Muscle of leg (tissue), 11 donors: ENCODE results near the gene NLRX1. TPM values are rescaled to one million over a fixed set of nuclear protein-coding genes. Genes with fewer than 3 reads are reported as not detected.
A peak's percentile ranks its signal among the peaks of the same experiment; 100 is the strongest.

Experiments
- DNase-seq: peaks from one replicate; pipeline ENCODE4 v3.0.0; 2013
- H3K27ac ChIP-seq: one replicate; pipeline ENCODE4 v1.5.1; 2013; ENCODE audit warnings: mild to moderate bottlenecking, low read length, control low read depth
- H3K27me3 ChIP-seq: one replicate; pipeline ENCODE4 v1.6.1; 2013; ENCODE audit warnings: low read length; ENCODE audit not compliant: control insufficient read depth, insufficient read depth
- H3K36me3 ChIP-seq: one replicate; pipeline ENCODE4 v1.6.1; 2013; ENCODE audit warnings: low read length; ENCODE audit not compliant: control insufficient read depth, insufficient read depth
- H3K4me1 ChIP-seq: one replicate; pipeline ENCODE4 v1.6.1; 2013; ENCODE audit warnings: low read length; ENCODE audit not compliant: control insufficient read depth, insufficient read depth
- H3K4me3 ChIP-seq: one replicate; pipeline ENCODE4 v1.5.1; 2013; ENCODE audit warnings: low read length, control low read depth
- H3K9me3 ChIP-seq: replicated peaks from 2 replicates; pipeline ENCODE4 v1.6.1; 2013; ENCODE audit warnings: low read depth, low read length; ENCODE audit not compliant: control insufficient read depth
- WGBS: methylation state at CpG from one replicate; pipeline ENCODE4 v1.1.5; 2013; ENCODE audit warnings: missing lambda C conversion rate; ENCODE audit not compliant: insufficient coverage; 5-methylcytosine and 5-hydroxymethylcytosine counted together
- polyA plus RNA-seq, 8 donors: library from polyadenylated mRNA; unstranded; fragments of 120-200 nt; gene quantifications; one replicate each; pipeline versions ENCODE4 v1.2.1 to v1.2.3, GENCODE V29; 2013; ENCODE audit warnings: inconsistent platforms in 1 of 8, low replicate concordance in 1 of 8; ENCODE audit not compliant: insufficient read length in 8 of 8, insufficient read depth in 1 of 8
- total RNA-seq: library from RNA; stranded (reverse); fragments of 120-200 nt; gene quantifications from one replicate; pipeline ENCODE4 v1.2.4, GENCODE V29; 2013

NLRX1 gene
- total and polyA plus RNA-seq, 9 donors = 10.2 to 13.8 (median 11.6) TPM

- peak; percentile 96 for DNase-seq
- Histone ChIP-seq H3K27ac (peak within 1 kb of the TSS; percentile 91), H3K27me3 (no peaks in the 10 kb centered on the region), H3K4me3 (peak within 1 kb of the TSS; percentile 98), H3K9me3 (no peaks in the 10 kb centered on the region), H3K36me3 (no peaks in the 10 kb centered on the region), H3K4me1 (peaks cover 13% of the 10 kb centered on the region)
- WGBS = under 1% methylated on average over 71 of the region's 88 CpGs
These were observed 37.3 kb downstream of the NLRX1 start, which contains the start of gene CBL for GRCh38 chr11:119205574-119206510. TSS of gene CBL (plus strand) at chr11:119206339. CDS start at chr11:119206418, 79 bp downstream.

GRCh38 chr11:119206511-119207414 lies 38.2 kb downstream of the NLRX1 start:
- no peaks in the 10 kb centered on the region for H3K36me3 ChIP-seq
- WGBS = 0% methylated on average over 14 of the region's 41 CpGs
- H3K27me3 ChIP-seq = no peaks in the 10 kb centered on the region
- H3K27ac ChIP-seq = peak overlapping the region; percentile 91
- peaks cover 13% of the 10 kb centered on the region for H3K4me1 ChIP-seq
- H3K4me3 ChIP-seq = peak overlapping the region; percentile 98
- H3K9me3 ChIP-seq = no peaks in the 10 kb centered on the region
- DNase-seq = peak; percentile 60

- DNase-seq = no peak
- peak overlapping the region; percentile 98 for H3K4me3 ChIP-seq
- no peaks in the 10 kb centered on the region for H3K36me3 ChIP-seq
- H3K27ac ChIP-seq = peak overlapping the region; percentile 74
- no peaks in the 10 kb centered on the region for H3K9me3 ChIP-seq
- peaks cover 13% of the 10 kb centered on the region for H3K4me1 ChIP-seq
- H3K27me3 ChIP-seq = no peaks in the 10 kb centered on the region
- no CpG with 5 or more reads among the region's 11 CpGs for WGBS
These were observed 39.0 kb downstream of the NLRX1 start for GRCh38 chr11:119207415-119207960.

- H3K36me3 ChIP-seq = no peaks in the 10 kb centered on the region
- 65% methylated on average over 6 of the region's 7 CpGs for WGBS
These were observed 40.7 kb downstream of the NLRX1 start for GRCh38 chr11:119209186-119209585.

GRCh38 chr11:119210050-119210449 lies 41.5 kb downstream of the NLRX1 start:
- no peaks in the 10 kb centered on the region for H3K9me3 ChIP-seq
- H3K4me1 ChIP-seq = peaks cover 11% of the 10 kb centered on the region
- no peak overlapping the region for H3K4me3 ChIP-seq
- WGBS = no CpG with 5 or more reads among the region's 3 CpGs
- no peak overlapping the region for H3K27ac ChIP-seq
- no peaks in the 10 kb centered on the region for H3K36me3 ChIP-seq
- H3K27me3 ChIP-seq = no peaks in the 10 kb centered on the region
- DNase-seq = no peak

More at GRCh38 chr11:119209186-119209585, 40.7 kb downstream of the NLRX1 start:
- DNase-seq = no peak
- Histone ChIP-seq H3K27me3 (no peaks in the 10 kb centered on the region), H3K9me3 (no peaks in the 10 kb centered on the region), H3K4me1 (peaks cover 13% of the 10 kb centered on the region), H3K27ac (no peak overlapping the region), H3K4me3 (no peak overlapping the region)

- H3K4me1 ChIP-seq = peaks cover 4% of the 10 kb centered on the region
- DNase-seq = no peak
- no peaks in the 10 kb centered on the region for H3K9me3 ChIP-seq
- no peak overlapping the region for H3K4me3 ChIP-seq
- WGBS = 100% methylated on average over 1 of the region's 8 CpGs
- H3K36me3 ChIP-seq = no peaks in the 10 kb centered on the region
- H3K27me3 ChIP-seq = no peaks in the 10 kb centered on the region
- H3K27ac ChIP-seq = no peak overlapping the region
These were observed 49.8 kb downstream of the NLRX1 start for GRCh38 chr11:119218141-119218878.

- H3K36me3 ChIP-seq = no peaks in the 10 kb centered on the region
- no peak overlapping the region for H3K4me3 ChIP-seq
- H3K27ac ChIP-seq = peak overlapping the region; percentile 55
- DNase-seq = peak; percentile 86
- peaks cover 4% of the 10 kb centered on the region for H3K4me1 ChIP-seq
- H3K9me3 ChIP-seq = no peaks in the 10 kb centered on the region
- H3K27me3 ChIP-seq = no peaks in the 10 kb centered on the region
- WGBS = 6% methylated on average over 2 of the region's 2 CpGs
These were observed 53.8 kb downstream of the NLRX1 start for GRCh38 chr11:119222308-119222707.

GRCh38 chr11:119222891-119223290 lies 54.4 kb downstream of the NLRX1 start:
- peak overlapping the region; percentile 4 for H3K27ac ChIP-seq
- WGBS = 100% methylated on average over 1 of the region's 5 CpGs
- H3K36me3 ChIP-seq = no peaks in the 10 kb centered on the region
- no peaks in the 10 kb centered on the region for H3K9me3 ChIP-seq
- H3K27me3 ChIP-seq = no peaks in the 10 kb centered on the region
- no peak for DNase-seq
- H3K4me1 ChIP-seq = peaks cover 4% of the 10 kb centered on the region
- no peak overlapping the region for H3K4me3 ChIP-seq

GRCh38 chr11:119223856-119224255 lies 55.3 kb downstream of the NLRX1 start:
- H3K4me3 ChIP-seq = no peak overlapping the region
- H3K9me3 ChIP-seq = no peaks in the 10 kb centered on the region
- no CpG with 5 or more reads among the region's 1 CpG for WGBS
- no peak overlapping the region for H3K27ac ChIP-seq
- H3K36me3 ChIP-seq = no peaks in the 10 kb centered on the region
- no peak for DNase-seq
- H3K4me1 ChIP-seq = peaks cover 4% of the 10 kb centered on the region
- no peaks in the 10 kb centered on the region for H3K27me3 ChIP-seq
